T-helper 2 cell treated with Interferon-gamma antibody and Interleukin-4, amounts not matched to agents 100 ng/mL and 5 ng/mL, for 36 hours (primary cell): ENCODE measurements around the gene RMDN2. TPM values are rescaled to one million over a fixed set of nuclear protein-coding genes. Genes with fewer than 3 reads are reported as not detected.

Experiments used
- intact Hi-C: fragments of 100-400 bp; cut with micrococcal nuclease; formaldehyde crosslinking; loops from one replicate; pipeline ENCODE4 v1.15.1; 2023
- total RNA-seq: library from RNA; stranded (reverse); gene quantifications from 2 replicates; pipeline ENCODE4 v1.2.3, GENCODE V29; 2022

Gene RMDN2
- total RNA-seq, 1 donor from 2014 or later: 1.1 TPM

GRCh38 chr2:37896319-37896718, 28.8 kb upstream of the RMDN2 start:
- intact Hi-C loops: no loop called here

- intact Hi-C loops: no loop called here
These were observed 27.6 kb upstream of the RMDN2 start for GRCh38 chr2:37897511-37897910.

- intact Hi-C loops: no loop called here
These were observed 26.6 kb upstream of the RMDN2 start for GRCh38 chr2:37898448-37898847.

- intact Hi-C loops: no loop called here
These were observed 22.1 kb upstream of the RMDN2 start for GRCh38 chr2:37902991-37903390.

- intact Hi-C loops: no loop called here
These were observed 20.7 kb upstream of the RMDN2 start for GRCh38 chr2:37904425-37904824.

GRCh38 chr2:37904993-37905392, 20.1 kb upstream of the RMDN2 start:
- intact Hi-C loops: no loop called here

GRCh38 chr2:37906131-37906530, 19.0 kb upstream of the RMDN2 start:
- intact Hi-C loops: no loop called here

GRCh38 chr2:37907501-37908225, 17.4 kb upstream of the RMDN2 start:
- intact Hi-C loops: no loop called here

- intact Hi-C loops: no loop called here
These were observed 13.7 kb upstream of the RMDN2 start for GRCh38 chr2:37911296-37911873.

GRCh38 chr2:37912056-37912455, 13.0 kb upstream of the RMDN2 start:
- intact Hi-C loops: no loop called here

- intact Hi-C loops: no loop called here
These were observed 12.5 kb upstream of the RMDN2 start for GRCh38 chr2:37912616-37913015.

GRCh38 chr2:37914340-37914739, 10.7 kb upstream of the RMDN2 start:
- intact Hi-C loops: no loop called here

GRCh38 chr2:37915773-37916172, 9.3 kb upstream of the RMDN2 start:
- intact Hi-C loops: no loop called here

GRCh38 chr2:37916512-37917082, 8.5 kb upstream of the RMDN2 start:
- intact Hi-C loops: no loop called here

GRCh38 chr2:37917281-37918228, 7.5 kb upstream of the RMDN2 start:
- intact Hi-C loops: no loop called here

GRCh38 chr2:37918742-37919186, 6.3 kb upstream of the RMDN2 start:
- intact Hi-C loops: no loop called here

GRCh38 chr2:37919631-37920032, 5.5 kb upstream of the RMDN2 start:
- intact Hi-C loops: loop anchor here (10.0 kb wide), 1 partner anchor 155 kb away; the partner anchor contains the start of gene CYP1B1

- intact Hi-C loops: loop anchor here (10.0 kb wide), 1 partner anchor 154 kb away; the partner anchor contains the start of gene CYP1B1
These were observed 4.5 kb upstream of the RMDN2 start for GRCh38 chr2:37920570-37920969.

GRCh38 chr2:37921781-37922180, 3.3 kb upstream of the RMDN2 start:
- intact Hi-C loops: loop anchor here (10.0 kb wide), 1 partner anchor 153 kb away; the partner anchor contains the start of gene CYP1B1

GRCh38 chr2:37923308-37924055, 1.6 kb upstream of the RMDN2 start:
- intact Hi-C loops: loop anchor here (10.0 kb wide), 1 partner anchor 151 kb away; the partner anchor contains the start of gene CYP1B1
